H9 (cell line): ENCODE data around the gene MB. TPM values are rescaled to one million over a fixed set of nuclear protein-coding genes. Genes with fewer than 3 reads are reported as not detected.

ENCODE experiments used
- DNase-seq: peaks from one replicate; pipeline ENCODE4 v3.0.0-alpha.2; 2017
- H2AFZ ChIP-seq: one replicate; pipeline ENCODE4 v1.6.1; 2013; ENCODE audit warnings: mild to moderate bottlenecking, low read length, control low read depth, moderate library complexity
- H2AK5ac ChIP-seq: 2 replicates; pipeline ENCODE4 v1.6.1; 2013; ENCODE audit warnings: low read length, control low read depth, mixed read lengths; ENCODE audit not compliant: insufficient read length
- H2BK120ac ChIP-seq: one replicate; pipeline ENCODE4 v1.6.1; 2013; ENCODE audit warnings: low read depth, mild to moderate bottlenecking, low read length, control low read depth, inconsistent platforms; ENCODE audit not compliant: poor library complexity, severe bottlenecking
- H2BK12ac ChIP-seq: 2 replicates; pipeline ENCODE4 v1.6.1; 2013; ENCODE audit warnings: low read length, control low read depth, mixed read lengths, low read depth; ENCODE audit not compliant: insufficient read length
- H2BK15ac ChIP-seq: 2 replicates; pipeline ENCODE4 v1.6.1; 2013; ENCODE audit warnings: low read depth, low read length, control low read depth
- H2BK20ac ChIP-seq: one replicate; pipeline ENCODE4 v1.6.1; 2013; ENCODE audit warnings: low read depth, mild to moderate bottlenecking, low read length, control low read depth, inconsistent platforms; ENCODE audit not compliant: poor library complexity, severe bottlenecking
- H2BK5ac ChIP-seq: 2 replicates; pipeline ENCODE4 v1.6.1; 2013; ENCODE audit warnings: low read length, control low read depth, mixed read lengths; ENCODE audit not compliant: insufficient read length
- H3K14ac ChIP-seq: 2 replicates; pipeline ENCODE4 v1.6.1; 2013; ENCODE audit warnings: low read length, control low read depth; ENCODE audit not compliant: insufficient read depth
- H3K18ac ChIP-seq: 2 replicates; pipeline ENCODE4 v1.6.1; 2013; ENCODE audit warnings: low read depth, mild to moderate bottlenecking, mixed read lengths, low read length, control low read depth; ENCODE audit not compliant: insufficient read length
- H3K23ac ChIP-seq: 2 replicates; pipeline ENCODE4 v1.6.1; 2013; ENCODE audit warnings: low read length, control low read depth, mixed read lengths, low read depth; ENCODE audit not compliant: insufficient read length
- H3K23me2 ChIP-seq: 2 replicates; pipeline ENCODE4 v1.6.1; 2013; ENCODE audit warnings: low read depth, mild to moderate bottlenecking, mixed read lengths, low read length, control low read depth; ENCODE audit not compliant: insufficient read length, poor library complexity, severe bottlenecking
- H3K27ac ChIP-seq: 2 replicates; pipeline ENCODE4 v1.5.1; 2013; ENCODE audit warnings: low read length, control low read depth, mixed read lengths, low read depth; ENCODE audit not compliant: insufficient read length
- H3K27me3 ChIP-seq: 2 replicates; pipeline ENCODE4 v1.6.1; 2013; ENCODE audit warnings: low read length, control low read depth, inconsistent platforms; ENCODE audit not compliant: insufficient read depth
- H3K4ac ChIP-seq: 2 replicates; pipeline ENCODE4 v1.6.1; 2013; ENCODE audit warnings: low read depth, mild to moderate bottlenecking, control low read depth, inconsistent platforms, low read length, moderate library complexity
- H3K4me1 ChIP-seq: 2 replicates; pipeline ENCODE4 v1.6.1; 2013; ENCODE audit warnings: low read length, control low read depth, inconsistent platforms; ENCODE audit not compliant: insufficient read depth
- H3K4me2 ChIP-seq: 2 replicates; pipeline ENCODE4 v1.6.1; 2013; ENCODE audit warnings: low read length, control low read depth, mixed read lengths; ENCODE audit not compliant: insufficient read length, insufficient read depth
- H3K56ac ChIP-seq: 2 replicates; pipeline ENCODE4 v1.6.1; 2013; ENCODE audit warnings: low read depth, mild to moderate bottlenecking, mixed read lengths, low read length, control low read depth; ENCODE audit not compliant: insufficient read length
- H3K79me1 ChIP-seq: 2 replicates; pipeline ENCODE4 v1.6.1; 2013; ENCODE audit warnings: low read depth, mild to moderate bottlenecking, moderate library complexity, low read length, control low read depth, inconsistent platforms; ENCODE audit not compliant: insufficient read depth, poor library complexity, severe bottlenecking
- H3K79me2 ChIP-seq: 2 replicates; pipeline ENCODE4 v1.6.1; 2013; ENCODE audit warnings: low read length, control low read depth, inconsistent platforms; ENCODE audit not compliant: insufficient read depth
- H3K9ac ChIP-seq: 2 replicates; pipeline ENCODE4 v1.6.1; 2013; ENCODE audit warnings: low read length, control low read depth, mixed read lengths; ENCODE audit not compliant: insufficient read length; ENCODE audit errors: extremely low read depth
- H3K9me3 ChIP-seq: one replicate; pipeline ENCODE4 v1.6.1; 2013; ENCODE audit warnings: low read depth, low read length, inconsistent platforms; ENCODE audit not compliant: control insufficient read depth
- H3T11ph ChIP-seq: one replicate; pipeline ENCODE4 v1.6.1; 2013; ENCODE audit warnings: mild to moderate bottlenecking, low read length, control low read depth, inconsistent platforms
- H4K20me1 ChIP-seq: one replicate; pipeline ENCODE4 v1.6.1; 2013; ENCODE audit not compliant: control insufficient read depth, insufficient read length, insufficient read depth
- H4K5ac ChIP-seq: 2 replicates; pipeline ENCODE4 v1.6.1; 2013; ENCODE audit warnings: low read depth, mild to moderate bottlenecking, mixed read lengths, low read length, control low read depth; ENCODE audit not compliant: insufficient read length
- H4K8ac ChIP-seq: replicated peaks from 2 replicates; pipeline ENCODE4 v1.6.1; 2013; ENCODE audit warnings: low read length, control low read depth, mixed read lengths, low read depth; ENCODE audit not compliant: insufficient read length
- H4K91ac ChIP-seq: 2 replicates; pipeline ENCODE4 v1.6.1; 2013; ENCODE audit warnings: low read depth, mild to moderate bottlenecking, moderate library complexity, mixed read lengths, low read length, control low read depth; ENCODE audit not compliant: insufficient read length
- H3K27ac Mint-ChIP-seq, 3 experiments: 2 replicates in 2 of 3; 3 replicates in 1 of 3; pipeline ENCODE4 v1.8.0; 2020 to 2021; ENCODE audit warnings: mixed read lengths in 3 of 3, mild to moderate bottlenecking in 1 of 3, moderate library complexity in 1 of 3
- H3K27me3 Mint-ChIP-seq: 2 replicates; pipeline ENCODE4 v1.8.0; 2021; ENCODE audit warnings: low read depth, mild to moderate bottlenecking, moderate library complexity, mixed read lengths
- H3K36me3 Mint-ChIP-seq, 3 experiments: 2 replicates in 2 of 3; 3 replicates in 1 of 3; pipeline ENCODE4 v1.8.0; 2020 to 2021; ENCODE audit warnings: low read depth in 3 of 3, mixed read lengths in 3 of 3; ENCODE audit not compliant: insufficient read depth in 1 of 3
- H3K4me1 Mint-ChIP-seq, 2 experiments: 2 replicates each; pipeline ENCODE4 v1.8.0; 2020; ENCODE audit warnings: mixed read lengths in 2 of 2
- H3K4me3 Mint-ChIP-seq, 2 experiments: 2 replicates in 1 of 2; 3 replicates in 1 of 2; pipeline ENCODE4 v1.8.0; 2020 to 2021; ENCODE audit warnings: mild to moderate bottlenecking in 2 of 2, mixed read lengths in 2 of 2, moderate library complexity in 1 of 2
- H3K9me3 Mint-ChIP-seq, 2 experiments: 2 replicates in 1 of 2; 3 replicates in 1 of 2; pipeline ENCODE4 v1.8.0; 2020; ENCODE audit warnings: mild to moderate bottlenecking in 2 of 2, mixed read lengths in 2 of 2, moderate library complexity in 1 of 2
- CTCF ChIP-seq: fragments of 200-600 bp; sonication (generic); conservative IDR thresholded peaks from 3 replicates; pipeline ENCODE4 v1.8.0; 2021; ENCODE audit warnings: antibody characterized with exemption, mild to moderate bottlenecking
- WGBS: extraction: QIAGEN DNeasy Blood & Tissue Kit; methylation state at CpG from one replicate; pipeline ENCODE4 v1.1.7; 2013; ENCODE audit warnings: missing lambda C conversion rate, low lambda C conversion rate, mixed read lengths; ENCODE audit not compliant: insufficient read length; ENCODE audit errors: extremely low coverage; 5-methylcytosine and 5-hydroxymethylcytosine counted together
- total RNA-seq: library from RNA; stranded (reverse); gene quantifications from 2 replicates; pipeline ENCODE4 v1.2.1, GENCODE V29; 2021

MB gene
- total RNA-seq, 1 experiment from 2014 or later = 0.55 TPM

GRCh38 chr22:35630387-35630793 is 13.3 kb upstream of the MB start:
- Histone ChIP-seq H3K14ac (no peak overlapping the region), H3K79me2 (no peaks in the 10 kb centered on the region), H2AK5ac (no peak overlapping the region), H2BK15ac (no peak overlapping the region), H3T11ph (no peak overlapping the region), H3K23ac (no peak overlapping the region), H3K27ac (no peak overlapping the region), H3K9ac (no peak overlapping the region), H3K4me2 (no peak overlapping the region), H4K5ac (no peak overlapping the region), H2BK120ac (no peak overlapping the region), H3K4ac (no peak overlapping the region), H3K9me3 (no peaks in the 10 kb centered on the region), H2BK5ac (no peak overlapping the region), H3K18ac (no peak overlapping the region), H3K4me1 (no peaks in the 10 kb centered on the region; the same call in 1 of the 2 replicates), H3K56ac (no peak overlapping the region), H4K8ac (no peak overlapping the region), H3K23me2 (peaks cover 8% of the 10 kb centered on the region), H3K79me1 (no peaks in the 10 kb centered on the region), H4K91ac (no peak overlapping the region), H3K27me3 (no peaks in the 10 kb centered on the region), H2AFZ (no peak overlapping the region), H4K20me1 (no peaks in the 10 kb centered on the region), H2BK20ac (no peak overlapping the region), H2BK12ac (no peak overlapping the region)
- H3K36me3 Mint-ChIP-seq = peaks cover 0 to 3% (median 0%) of the 10 kb centered on the region in 3 experiments; a peak in 2 of 7 replicates
- WGBS = no CpG with 5 or more reads among the region's 4 CpGs
- peaks cover 33 to 38% of the 10 kb centered on the region in 2 experiments for H3K4me1 Mint-ChIP-seq
- peak overlapping the region in 1 of 3 experiments; percentile 68; a peak in 1 of 7 replicates for H3K27ac Mint-ChIP-seq
- TF ChIP-seq CTCF = no peak
- DNase-seq = peak; percentile 57
- H3K9me3 Mint-ChIP-seq = peaks cover 3 to 8% of the 10 kb centered on the region in 2 experiments; a peak in 3 of 5 replicates
- H3K27me3 Mint-ChIP-seq = peaks cover 3% of the 10 kb centered on the region
- no peak overlapping the region for H3K4me3 Mint-ChIP-seq
